Middle frontal gyrus (tissue), 1 donor: ENCODE results near the gene GNAT2.
A peak's percentile ranks its signal among the peaks of the same experiment; 100 is the strongest.

Source experiments
- DNase-seq: peaks from one replicate; pipeline ENCODE4 v3.0.0-alpha.2; 2015; ENCODE audit warnings: low spot score; ENCODE audit errors: extremely low spot score

GNAT2 gene

DNA sequence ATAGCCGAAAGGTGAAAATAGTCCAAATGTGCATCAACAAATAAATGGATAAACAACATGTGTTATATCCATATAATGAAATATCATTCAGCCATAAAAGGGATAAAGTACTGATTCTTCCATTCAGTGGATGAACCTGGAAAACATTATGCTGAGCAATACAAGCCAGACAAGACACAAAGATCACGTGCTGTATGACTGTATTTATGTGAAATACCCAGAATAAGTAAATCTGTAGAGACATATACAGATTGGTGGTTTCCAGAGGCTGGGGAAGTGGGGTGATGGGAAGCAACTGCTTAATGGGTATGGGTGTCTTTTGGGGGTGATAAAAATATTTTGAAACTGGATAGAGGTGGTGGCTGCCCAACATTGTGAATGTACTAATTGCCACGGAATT lies 23.2 kb upstream of the GNAT2 start:
- no peak for DNase-seq

DNA sequence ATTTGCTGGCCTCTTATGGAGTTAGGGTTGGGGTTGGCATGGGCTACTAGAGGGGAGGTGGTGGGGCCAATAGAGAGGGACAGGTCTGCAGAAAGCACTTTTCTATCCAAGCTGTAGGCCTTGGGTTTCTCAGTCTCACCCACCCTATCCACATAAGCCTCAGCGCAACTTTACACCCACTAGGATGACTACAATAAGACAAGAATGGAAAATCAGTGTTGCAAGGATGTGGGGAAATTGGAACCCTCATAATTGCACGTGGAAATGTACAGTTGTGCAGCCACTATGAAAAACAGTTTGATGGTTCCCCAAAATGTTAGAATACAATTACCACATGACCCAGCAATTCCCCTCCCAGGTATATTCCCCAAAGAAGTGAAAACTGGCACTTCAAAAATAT lies 22.4 kb upstream of the GNAT2 start:
- DNase-seq = no peak

DNA sequence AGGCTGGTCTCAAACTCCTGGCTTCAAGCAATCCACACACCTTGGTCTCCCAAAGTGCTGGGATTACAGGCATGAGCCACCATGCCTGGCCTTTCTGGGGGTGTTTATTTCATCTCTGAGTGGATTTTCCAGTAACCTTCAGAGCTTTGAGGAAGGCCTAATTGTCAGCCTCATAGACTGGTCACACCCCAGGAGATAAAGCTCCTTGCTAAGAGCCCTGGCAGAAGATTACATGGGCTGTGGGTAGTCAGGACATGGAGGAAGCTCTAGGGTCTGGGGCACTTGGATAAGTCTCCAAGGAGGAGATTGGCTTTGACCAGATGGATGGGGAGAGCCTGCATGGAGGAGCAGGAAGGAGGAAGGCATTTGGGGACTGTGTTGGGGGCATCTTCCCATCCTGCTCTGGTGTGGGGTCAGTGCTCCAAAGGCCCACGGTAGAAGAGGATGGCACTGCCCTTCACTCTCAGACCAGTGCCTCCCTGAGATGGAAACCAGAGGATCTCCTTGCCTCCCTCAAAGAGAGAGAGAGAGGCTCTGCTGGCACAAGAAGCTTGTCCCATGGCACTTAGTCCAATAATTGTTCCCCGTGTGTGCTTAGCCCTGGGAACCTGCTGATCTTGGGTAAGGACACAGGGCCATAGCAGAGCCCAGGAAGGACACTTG lies 21.8 kb upstream of the GNAT2 start:
- DNase-seq = no peak

DNA sequence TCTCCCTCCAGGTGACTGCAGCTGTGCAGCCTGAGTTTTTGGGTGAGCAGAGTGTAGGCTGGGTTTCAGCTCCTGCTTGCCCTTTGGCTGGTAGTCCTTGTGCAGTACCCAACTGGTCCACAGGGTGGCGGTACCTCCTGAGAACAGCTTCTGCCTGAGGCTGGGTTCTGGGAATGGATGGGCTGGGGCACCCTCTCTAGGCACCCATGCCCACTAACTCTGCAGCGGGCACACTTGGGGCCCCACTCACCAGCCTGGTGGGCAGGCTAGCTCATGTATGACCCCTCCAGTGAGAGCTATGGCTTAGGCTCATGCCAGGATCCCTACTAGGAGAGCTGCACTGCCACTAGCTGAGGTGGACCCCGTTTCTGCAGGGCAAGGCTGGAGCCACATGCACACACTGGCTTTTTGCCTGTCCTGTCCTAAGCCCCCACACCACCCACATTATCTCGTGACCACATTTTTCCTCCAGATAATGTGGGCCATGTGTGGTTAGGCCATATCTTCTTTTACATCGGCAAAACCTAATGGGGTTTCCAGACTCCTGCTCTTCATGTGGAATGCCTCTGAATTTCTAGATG lies 21.0 kb upstream of the GNAT2 start:
- DNase-seq = peak; percentile 69

DNA sequence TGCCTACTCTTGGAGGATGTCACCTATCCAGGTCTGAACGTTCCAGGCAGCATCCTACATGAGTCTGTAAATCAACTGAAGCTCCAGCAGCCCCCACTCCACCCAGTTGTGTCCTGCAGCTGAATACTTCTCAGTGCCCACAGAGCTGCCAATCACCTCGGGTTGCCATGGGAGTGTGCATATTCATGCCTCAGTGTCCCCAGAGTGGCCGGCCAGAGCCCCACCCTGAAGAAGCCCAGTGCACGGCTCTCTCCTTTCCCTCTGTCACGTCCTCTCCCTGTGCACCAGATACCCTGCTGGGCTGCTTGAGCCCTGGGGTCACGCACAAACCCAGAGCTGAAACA lies 20.4 kb upstream of the GNAT2 start:
- DNase-seq = no peak

DNA sequence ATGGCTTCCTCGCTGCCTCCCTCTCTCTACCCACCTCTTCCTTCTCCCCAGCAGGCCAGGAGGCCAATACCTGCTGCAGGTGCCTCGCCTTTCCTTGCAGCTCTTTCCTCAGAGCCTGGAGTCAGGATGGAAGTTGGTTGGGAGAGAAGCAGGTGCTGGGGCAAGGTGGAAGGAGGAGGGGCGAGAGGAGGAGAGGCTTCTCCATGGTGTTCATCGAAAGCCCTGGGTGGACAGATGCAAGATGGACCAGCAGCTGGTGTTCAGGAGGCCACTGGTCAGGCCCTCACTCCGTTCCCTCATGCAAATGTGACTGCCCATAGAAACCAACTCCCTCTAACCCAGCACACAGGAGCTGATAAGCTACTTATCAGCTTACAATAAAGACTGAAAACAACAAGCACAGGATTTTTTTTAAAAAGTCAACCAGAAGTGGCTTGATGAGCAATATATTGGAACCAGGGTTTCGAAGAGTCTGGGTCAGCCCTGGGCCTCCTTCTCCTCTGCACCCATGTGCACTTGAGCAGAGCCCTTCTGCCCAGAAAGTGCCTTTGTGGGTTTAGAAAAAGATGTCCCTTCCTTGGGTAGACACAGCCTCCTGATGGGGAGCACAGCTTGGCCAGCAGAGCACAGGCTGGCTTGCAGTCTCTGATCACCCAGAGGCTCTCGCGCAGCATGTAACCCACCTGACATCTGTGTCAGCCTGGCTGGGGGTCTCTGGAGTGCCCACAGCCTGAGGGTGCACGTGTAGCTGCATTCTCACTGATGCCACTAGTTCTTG lies 19.8 kb upstream of the GNAT2 start:
- no peak for DNase-seq

DNA sequence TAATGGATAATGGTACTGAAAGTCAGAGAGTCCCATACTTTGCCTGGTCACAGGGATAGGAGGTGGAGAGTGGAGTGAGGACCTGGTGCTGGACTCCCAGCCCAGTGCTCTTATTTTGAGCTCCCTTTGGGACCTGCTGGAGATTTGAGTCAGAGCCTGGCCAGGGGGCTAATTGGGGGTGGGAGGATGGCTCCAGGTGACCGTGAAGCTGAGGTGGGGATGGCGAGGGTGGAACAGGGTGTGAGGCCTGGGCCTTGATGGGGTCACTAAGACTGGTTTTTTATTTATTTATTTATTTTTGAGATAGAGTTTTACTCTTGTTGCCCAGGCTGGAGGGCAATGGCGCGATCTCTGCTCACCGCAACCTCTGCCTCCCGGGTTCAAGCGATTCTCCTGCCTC lies 18.0 kb upstream of the GNAT2 start:
- no peak for DNase-seq

DNA sequence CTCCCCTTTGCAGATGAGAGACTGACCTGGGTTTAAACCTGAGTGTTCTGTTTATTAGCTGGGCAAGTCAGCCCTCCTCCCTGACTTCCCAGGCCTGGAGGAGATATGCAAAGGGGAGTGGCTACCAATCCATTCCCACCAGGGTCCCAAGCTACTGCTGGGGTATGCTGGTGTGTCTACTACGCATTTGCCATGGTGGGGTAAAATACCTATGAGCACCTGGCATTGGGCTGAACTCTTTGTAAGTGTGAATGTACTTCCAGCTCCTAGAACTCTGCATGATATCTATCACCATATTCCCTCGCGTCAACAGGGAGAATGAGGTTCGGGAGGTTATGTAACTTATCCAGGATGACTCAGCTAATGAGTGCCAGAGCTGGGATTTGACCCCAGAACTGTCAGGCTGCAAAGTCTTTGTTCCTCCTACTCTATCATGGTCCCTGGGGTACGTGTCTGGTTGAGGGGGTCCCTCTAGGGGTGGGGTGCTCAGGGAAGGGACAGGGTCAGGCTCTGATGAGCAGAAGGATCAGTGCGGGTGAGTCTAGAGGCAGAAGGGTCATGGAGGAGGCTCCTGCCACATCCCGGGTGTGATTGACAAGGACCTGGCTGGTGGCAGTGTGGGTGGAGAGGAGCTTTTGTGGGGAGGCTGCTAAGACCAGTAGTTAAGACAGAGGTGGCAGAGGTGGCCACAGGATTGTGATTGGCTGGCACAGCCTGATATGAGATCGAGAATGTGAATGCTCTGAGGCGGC lies 17.0 kb upstream of the GNAT2 start:
- DNase-seq = no peak

DNA sequence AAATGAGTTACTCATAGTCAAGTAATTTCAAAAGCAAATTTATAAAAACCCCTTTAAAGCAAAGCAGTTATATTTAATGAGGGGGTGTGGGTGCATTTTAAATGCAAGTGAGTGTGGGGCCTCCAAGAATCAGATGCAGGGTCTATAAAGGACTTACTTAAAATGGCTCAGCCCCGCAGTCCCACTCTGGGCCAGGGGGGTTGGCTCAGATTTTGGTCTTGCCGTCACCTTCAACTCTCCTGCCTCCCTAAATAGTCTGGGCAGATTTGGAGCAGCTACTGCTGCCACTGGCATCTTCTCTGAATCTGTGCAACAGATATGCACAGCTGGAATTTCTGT lies 16.4 kb upstream of the GNAT2 start:
- DNase-seq = no peak

DNA sequence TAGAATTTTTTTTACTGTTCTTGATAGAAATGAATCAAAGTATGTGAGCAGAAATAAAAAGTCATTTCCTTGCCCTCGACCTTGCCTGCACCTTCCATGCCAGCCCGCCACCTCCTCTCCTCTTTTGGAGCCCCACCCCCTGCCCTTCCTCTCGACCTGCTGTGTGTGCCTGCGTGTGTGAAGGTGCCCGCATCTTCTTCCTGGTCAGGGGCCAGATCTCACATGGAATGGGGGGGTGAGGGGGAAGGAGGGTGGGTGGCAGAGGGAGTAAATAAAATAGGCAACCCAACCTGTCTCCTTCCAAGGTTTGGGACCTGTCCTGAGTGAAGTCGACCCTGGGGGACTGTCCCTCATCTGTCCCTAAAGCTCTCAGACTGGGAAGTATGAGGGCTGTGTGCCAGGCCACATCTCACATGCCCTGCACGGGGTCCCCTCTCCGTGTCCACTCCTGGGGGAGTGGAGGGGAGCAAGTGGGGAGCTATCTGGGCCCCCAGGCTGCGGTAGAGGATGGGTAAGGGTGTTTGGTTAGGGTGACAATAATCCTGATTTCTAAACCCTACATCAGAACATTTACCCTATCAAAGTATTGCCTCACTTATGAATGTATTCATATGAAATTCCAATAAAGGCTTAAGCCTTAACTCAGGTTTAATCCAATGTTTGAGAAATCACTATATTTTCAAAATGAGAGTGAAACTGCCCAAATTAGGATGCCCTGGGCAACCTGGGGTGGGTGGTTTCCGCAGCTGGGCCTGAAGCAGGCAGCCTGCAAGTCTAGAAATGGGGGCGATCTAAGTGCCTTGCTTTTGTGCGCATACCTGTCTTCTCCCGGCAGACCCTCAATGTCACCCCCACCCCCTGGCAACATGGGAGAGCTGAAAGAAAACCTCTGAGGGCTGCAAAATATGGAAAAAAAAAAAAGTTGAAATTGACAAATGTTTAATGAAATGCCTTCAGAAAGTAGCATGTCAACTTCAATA lies 15.6 kb upstream of the GNAT2 start:
- no peak for DNase-seq

DNA sequence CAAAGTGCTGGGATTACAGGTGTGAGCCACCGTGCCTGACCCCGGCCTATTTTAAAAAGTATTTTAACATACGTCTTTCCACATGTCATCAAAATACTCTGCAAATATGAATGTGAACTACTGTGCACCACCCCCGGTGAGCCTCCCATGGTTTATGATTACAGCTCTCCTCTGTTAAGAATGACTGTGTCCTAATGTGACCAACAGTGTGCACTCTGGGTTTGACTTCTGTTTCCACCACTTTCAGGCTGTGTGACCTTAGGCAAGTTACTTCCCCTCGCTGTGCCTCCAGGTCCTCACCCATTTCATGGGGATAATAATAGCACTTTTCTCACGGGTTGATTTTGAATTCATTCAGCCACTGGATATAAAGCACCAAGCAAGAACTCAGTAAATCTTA lies 14.9 kb upstream of the GNAT2 start:
- DNase-seq = no peak

DNA sequence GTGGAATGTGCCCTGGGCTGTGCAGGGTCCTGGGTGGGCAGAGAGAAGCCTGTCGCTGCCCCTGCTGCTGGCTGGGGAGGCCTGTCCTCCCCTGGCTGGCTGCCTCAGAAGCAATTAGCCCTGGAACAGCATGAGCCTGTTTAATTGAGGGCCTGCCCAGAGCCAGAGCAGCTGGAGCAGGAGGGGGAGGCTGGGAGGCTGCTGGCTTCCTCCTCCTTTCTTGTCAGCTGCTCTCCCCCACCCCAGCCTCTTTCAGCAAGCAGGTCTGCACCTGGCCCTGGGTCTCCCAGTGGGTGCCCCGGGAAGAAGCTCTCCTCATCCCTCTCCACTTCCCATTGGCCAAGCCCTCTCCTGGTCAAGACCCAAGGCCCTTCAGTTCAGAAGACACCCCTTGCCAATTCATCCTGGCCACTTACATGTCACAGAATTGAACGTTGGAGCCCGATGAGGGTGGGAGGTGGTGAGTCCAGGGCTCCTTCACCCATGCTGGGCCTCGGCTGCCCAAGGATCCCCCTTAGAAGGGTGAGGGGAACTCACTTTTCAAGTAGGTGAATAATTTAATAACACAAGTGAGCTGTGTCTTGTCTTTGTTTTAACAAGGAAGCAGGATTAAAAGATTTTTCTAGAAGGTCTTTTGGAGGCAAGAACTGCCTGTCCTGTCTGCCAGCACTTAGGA lies 13.4 kb upstream of the GNAT2 start:
- DNase-seq = no peak

DNA sequence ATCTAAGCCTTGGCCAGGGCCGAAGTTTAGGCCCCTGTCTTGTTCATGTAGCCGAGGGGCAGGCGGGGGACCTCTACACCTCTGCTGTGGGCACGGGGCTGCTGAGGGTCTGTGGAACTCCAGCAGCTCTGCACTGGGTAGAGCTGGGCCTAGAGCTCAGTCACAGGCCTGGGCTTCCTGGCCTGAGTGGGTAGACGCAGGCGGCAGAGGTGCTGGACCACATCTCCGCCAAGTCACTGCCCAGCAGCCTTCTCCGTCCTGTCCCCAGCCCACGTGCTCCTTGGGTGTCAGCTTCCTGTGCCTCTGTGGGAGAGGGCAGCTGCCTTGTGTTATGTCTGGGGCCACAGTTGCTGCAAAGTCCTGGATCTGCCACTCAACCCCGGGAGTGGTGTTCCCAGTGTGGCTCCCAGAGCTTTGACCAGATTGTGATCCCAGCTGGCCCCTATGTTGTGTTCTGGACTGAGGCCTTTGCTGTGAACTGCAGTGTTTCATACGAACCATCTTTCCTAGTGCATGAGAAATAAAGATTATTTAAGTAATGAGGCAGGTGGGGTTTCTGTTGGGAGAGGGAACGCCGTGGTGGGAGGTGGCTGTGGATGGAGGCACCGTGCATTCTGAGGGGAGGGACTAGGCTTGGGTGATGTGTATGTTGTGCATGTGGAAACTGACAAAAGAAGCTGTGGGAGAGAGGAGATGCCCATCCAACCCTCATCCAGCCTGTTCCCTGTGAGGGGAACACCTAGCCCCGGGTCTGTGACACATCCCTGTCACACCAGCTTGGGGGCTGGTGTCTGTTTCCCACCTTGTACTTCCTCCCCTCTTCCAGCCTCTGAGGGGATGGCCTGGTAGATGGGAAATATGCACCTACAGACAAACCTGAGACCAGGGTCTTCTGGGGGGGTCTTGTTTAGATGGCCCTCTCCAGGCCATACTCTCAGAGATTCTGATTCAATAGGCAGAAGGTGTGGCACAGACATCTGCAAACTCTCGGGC lies 12.4 kb upstream of the GNAT2 start:
- no peak for DNase-seq

DNA sequence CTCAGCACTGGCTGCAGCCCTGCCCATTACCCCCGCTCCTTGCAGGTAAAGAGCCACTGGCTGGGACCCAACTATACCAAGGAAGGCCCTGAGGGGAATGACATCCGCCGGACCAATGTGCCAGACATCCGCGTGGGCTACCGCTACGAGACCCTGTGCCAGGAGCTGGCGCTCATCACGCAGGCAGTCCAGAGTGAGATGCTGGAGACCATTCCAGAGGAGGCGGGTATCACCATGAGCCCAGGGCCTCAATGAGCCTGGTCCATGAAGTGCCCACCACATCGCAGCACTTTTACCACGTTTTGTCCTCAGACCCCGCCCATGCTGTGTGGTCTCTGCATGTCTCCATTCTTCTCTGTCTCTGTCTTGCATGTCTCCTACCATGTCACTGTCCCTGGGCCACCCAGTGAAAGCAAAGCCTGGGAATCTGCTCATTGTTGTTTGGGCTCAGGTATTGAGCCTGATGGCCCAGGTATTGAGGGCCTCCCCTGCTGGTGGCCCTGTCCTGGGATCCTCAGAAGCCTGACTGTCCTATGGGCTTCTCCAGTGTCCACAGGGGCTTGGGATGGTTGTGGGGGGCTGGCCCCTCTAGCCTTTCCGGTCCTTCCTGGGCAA lies 11.6 kb upstream of the GNAT2 start:
- DNase-seq = no peak

DNA sequence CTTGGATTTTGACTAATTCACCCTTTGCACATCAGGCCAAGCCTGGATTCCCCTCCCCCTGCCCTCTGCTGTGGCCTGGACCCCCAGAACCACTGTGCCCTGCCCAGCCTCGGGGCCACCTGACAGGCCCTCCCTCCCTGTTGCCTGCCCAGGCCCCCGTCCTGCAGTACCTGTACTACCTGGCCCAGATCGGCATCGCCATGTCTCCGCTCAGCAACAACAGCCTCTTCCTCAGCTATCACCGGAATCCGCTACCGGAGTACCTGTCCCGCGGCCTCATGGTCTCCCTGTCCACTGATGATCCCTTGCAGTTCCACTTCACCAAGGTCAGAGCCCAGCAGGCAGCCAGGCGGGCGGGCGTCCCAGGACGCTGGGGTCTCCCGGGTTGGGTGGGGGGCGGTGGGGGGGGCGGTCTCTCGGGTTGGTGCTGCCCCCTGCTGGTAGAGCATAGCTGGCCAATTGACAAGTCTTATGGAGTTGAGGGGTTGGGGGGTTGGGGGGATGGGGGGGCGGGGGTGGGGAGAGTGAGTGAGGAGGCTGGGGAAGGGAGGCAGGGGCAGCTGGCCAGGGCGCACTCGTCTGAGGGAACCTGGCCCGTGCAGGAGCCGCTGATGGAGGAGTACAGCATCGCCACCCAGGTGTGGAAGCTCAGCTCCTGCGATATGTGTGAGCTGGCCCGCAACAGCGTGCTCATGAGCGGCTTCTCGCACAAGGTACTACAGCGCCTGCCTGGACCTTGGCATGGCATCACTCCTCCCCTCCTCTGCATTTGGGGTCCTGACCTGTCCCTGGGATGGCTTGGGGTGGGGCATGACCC lies 10.9 kb upstream of the GNAT2 start:
- no peak for DNase-seq

DNA sequence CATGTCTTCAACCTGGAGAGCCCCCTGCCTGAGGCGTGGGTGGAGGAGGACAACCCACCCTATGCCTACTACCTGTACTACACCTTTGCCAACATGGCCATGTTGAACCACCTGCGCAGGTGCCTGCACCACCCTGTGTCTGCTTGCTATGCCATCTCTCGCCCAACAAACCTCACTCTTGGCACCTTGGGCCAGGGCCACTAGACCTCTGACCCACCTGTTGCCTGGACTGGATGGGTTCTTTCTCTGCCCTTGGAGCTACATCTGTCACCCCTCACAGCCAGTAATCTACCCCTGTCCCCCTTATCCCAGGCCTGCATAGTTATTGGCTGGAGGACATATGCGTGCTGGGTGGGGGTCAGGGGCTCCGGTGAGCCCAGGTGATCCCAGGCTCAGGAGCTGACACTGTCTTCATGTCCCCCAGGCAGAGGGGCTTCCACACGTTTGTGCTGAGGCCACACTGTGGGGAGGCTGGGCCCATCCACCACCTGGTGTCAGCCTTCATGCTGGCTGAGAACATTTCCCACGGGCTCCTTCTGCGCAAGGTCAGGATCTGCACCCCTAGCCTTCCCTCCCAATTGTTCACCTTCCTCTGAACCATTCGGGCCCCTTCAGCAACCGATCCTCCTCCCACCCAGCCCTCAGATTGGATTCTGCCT lies 10.1 kb upstream of the GNAT2 start:
- DNase-seq = no peak

DNA sequence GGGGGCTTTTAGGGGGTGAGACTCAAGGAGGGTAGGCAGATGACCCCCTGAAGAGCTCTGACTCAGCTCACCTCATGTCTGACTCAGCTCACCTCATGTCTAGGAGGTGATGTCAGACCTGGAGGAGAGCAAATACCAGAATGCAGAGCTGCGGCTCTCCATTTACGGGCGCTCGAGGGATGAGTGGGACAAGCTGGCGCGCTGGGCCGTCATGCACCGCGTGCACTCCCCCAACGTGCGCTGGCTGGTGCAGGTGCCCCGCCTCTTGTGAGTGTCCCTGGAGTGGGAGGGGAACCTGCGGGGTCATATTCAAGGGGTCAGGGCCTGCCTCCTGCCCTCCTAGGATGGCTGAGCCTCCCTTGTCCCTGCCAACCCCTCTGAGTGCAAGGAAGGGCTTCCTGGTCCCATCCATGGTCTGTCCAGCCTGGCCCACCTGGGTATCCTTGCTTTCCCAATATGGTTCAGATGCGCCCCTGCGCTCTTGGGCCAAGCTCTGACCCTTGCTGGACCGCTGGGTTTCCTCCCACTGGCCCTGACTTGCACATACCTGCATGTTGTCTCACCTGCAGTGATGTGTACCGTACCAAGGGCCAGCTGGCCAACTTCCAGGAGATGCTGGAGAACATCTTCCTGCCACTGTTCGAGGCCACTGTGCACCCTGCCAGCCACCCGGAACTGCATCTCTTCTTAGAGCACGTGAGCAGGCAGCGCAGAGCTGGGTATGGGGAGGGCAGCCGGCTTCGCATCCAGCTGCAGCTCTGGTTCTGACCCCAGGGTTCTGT lies 9.3 kb upstream of the GNAT2 start:
- no peak for DNase-seq
